Anterior cingulate cortex (tissue), 58 donors: ENCODE results near the gene SLC26A6.

Experiments
- DNase-seq, 58 donors: peaks; one replicate each; lab custom pipeline; 2025; lab: John Stamatoyannopoulos, UW

The SLC26A6 gene

DNA sequence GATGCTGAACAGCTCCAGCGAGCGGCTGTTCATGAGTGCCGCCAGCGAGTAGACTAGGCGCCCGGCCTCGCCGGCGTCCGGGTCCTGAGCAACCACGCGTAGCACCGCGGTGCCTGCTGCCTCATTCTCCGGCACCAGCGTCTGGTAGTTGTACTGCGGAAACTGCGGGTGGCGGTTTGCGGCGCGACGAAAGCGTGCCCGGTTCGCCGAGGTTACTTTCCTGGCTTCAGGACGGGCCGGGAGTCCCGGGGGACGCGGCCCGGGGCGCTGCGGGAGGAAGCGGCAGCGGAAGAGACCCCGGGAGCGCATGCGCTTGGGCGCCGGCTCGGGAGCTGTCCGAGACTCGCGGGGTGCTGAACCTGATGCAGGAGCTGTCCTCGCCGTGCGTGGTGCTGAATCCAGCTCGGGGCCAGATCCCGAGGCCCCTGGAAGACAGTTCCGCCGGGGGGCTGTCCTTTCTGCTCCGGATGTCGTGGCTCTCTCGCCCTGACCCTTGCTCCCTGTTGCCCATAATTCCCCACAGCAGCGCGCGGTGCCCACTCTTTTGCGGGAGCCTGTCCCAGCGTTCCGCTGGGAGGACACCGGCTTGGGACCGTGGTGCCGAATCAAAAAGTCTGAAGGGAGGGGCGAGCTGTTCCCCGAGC is 26.4 kb upstream of the SLC26A6 start:
- peak in 45 of 58 donors; percentile 15 to 73 (median 45) for DNase-seq

GRCh38 chr3:48660800-48661400 is 25.6 kb upstream of the SLC26A6 start:
- DNase-seq: no peak

GRCh38 chr3:48656841-48657281 is 21.6 kb upstream of the SLC26A6 start:
- DNase-seq: no peak

DNA sequence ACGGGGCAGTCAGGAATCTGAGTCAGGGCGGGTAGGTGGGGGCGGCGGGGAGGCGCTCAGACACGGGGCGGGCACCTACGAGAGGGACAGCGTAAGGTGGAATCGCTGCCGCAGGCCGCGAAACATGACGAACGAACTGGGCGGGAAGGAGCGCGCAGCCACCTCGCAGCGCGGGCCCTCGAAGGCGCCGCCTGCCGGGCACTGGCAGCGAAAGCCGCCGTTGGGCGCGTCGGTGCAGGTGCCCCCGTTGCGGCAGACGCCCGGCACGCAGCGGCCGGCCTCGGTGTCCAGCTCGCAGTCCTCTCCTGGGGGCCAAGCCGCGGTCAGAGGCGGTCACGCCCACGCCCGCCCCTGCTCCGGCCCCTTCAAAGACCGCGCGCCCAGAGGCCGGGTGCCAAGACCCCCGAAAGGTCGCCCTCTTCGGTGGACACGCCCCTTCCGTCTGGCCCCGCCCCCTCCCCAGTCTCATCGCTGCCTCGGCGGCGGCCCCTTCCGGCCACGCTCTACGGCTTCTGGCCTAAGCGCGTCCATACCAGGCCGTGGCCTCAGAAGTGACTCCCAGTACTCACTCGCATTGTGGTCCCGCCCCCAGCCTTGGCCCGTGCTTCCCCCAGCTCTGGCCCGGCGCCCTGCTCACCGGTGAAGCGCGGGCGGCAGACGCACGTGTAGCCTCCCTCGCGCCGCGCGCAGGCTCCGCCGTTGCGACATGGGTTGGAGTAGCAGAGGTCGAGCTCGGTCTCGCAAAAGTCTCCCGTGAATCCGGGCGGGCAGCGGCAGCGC is 21.0 kb upstream of the SLC26A6 start:
- peak in 37 of 58 donors; percentile 5 to 59 (median 31) for DNase-seq

DNA sequence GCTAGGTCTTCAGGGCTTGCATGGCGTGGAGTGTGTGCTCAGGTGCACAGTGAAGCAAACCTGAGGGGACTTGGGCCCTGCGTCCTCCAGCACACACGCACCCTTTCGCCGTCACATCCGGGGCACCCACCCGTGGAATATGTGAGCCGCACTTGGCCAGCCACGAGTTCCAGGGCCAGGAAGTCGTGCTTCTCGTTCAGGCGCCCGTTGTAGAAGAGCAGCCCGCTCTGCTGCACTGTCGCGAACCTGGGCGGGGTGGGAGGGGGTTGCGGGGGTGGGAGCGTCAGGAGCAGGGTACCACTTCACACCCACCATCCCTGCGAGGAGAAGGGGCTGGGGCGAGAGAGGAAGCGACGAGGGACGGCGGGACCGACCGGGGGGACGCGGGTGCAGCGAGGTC is 20.3 kb upstream of the SLC26A6 start:
- no peak for DNase-seq

DNA sequence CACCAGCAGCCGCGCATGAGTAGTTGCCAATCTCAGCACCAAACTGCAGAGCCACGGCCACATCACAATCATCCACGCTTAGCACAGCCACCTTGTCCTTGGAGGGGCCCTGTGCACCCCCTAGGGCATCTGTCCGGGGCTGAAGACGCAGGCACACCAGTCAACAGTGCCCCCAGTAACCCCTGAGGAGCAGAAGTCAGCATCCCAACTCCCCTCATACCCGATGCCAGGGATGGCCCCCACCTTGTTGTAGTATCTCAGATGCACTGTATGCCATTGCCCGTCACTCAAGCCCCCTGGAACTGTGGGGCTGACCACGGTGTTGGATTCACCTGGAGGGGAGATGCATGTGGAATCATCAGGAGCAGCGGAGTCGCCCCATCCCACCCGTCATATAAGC is 19.8 kb upstream of the SLC26A6 start:
- DNase-seq: no peak

DNA sequence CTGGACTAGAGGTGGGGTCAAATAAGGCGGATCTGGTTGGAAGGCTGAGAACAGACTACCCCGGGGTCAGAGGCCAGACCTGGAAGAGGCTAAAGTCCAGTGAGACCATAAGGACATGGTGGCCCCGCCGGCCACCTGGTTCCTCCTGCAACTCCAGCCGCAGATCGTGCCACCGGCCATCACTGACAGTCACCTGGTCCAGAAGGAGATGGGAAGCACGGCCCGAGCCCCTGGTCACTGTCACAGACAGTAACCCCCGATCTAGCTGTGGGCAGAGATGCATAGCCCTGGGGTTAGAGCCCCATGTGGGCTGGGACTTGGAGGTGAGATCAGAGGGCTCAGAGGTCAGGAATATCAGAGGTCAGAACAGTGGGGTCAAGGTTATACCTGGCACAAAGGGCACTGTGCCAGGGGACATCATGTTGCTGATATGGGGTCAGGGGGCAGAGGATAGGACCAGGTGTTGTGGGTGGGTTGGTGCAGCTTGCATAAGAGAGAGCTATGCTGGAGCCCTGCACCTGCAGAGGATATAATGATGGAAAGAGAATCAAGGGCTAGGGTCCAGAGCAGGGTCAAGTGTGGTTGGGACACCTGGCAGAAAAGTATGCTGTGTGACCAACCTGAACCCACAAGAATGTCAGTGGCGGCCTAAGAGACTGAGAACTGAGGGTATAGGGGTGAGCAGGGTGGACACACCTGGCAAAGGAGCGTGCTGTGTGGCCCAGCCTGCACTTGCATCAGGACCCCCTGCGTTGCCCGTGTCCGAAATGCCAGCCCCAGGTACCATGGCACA is 17.9 kb upstream of the SLC26A6 start:
- no peak for DNase-seq

DNA sequence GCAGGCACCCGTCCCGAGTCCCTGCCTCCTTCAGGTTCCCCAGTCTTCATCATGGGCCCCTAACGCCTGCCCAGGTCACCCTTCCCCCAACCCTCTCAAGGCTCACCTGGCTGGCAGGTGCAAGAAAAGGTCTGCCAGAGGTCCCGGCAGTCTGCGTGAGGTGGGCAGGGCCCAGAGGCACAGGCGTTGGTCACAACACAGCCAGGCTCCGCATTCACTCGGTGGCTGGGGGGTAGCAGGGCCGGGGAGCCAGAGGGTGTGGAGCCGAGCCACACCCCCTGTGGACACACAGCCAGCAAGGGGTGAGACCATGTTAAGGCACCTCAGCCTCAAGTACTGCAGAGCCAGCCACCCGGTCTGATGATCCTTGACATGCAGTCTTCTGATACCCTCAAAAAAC is 16.5 kb upstream of the SLC26A6 start:
- no peak for DNase-seq

- no peak for DNase-seq
These were observed 15.5 kb upstream of the SLC26A6 start for GRCh38 chr3:48650723-48651122.

DNA sequence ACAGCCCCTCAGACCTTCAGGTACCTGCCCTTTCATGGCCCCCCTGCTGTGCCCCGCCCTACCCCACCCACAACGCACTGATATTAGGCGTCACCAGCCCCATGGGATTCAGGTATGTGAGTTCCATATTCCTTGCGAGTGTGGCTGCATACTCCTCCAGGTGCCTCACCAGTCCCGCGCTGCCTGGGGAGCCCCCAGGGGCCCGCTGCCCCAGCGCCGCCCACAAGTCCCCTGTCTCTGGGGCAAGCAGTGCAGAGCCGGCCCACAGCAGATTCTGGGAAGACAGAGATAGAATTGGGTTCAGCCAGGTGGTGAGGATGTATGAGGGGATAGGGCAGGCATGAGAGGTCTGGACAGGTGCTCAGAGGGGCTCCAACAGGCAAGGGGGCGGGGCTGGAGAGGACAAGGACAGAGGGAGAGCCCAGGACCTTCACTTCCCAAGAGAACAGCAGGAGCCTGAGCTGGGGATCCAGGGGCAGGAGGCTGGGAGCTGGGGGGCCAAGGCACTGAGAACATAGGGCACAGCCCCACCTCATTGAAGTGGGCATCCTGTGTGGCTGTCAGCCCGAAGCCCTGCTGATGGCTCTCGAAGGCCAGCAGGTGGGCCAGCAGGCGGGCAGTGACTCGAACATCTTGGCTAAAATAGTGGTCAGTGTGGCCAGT is 13.1 kb upstream of the SLC26A6 start:
- DNase-seq: no peak

- DNase-seq: no peak
These were observed 12.5 kb upstream of the SLC26A6 start for GRCh38 chr3:48647714-48648113.

GRCh38 chr3:48644898-48645760 is 9.9 kb upstream of the SLC26A6 start:
- DNase-seq: peak in 10 of 58 donors; percentile 1 to 28 (median 16)

- no peak for DNase-seq
These were observed 7.3 kb upstream of the SLC26A6 start for GRCh38 chr3:48642605-48643004.

GRCh38 chr3:48641396-48641795 is 6.1 kb upstream of the SLC26A6 start:
- DNase-seq: no peak

GRCh38 chr3:48639944-48640606 is 4.8 kb upstream of the SLC26A6 start:
- no peak for DNase-seq

DNA sequence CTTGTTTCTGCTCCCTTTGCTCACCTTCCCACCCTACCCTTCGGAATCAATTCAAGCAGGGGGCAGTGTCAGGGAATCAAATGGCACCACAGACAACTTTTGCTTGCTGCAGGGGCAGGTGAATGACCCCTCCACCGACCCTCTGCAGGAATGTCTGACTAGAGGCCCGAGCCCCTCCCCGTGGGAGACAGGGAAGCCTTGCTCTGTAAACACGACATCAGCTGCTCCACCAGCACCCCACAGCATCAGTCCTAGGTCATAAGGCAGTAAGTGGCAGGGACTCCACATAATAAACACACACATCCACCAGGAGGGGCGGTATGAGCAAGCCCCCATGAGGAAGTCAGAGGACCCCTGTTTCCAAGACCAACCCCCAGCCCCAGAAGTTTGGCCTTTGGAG is 2.0 kb upstream of the SLC26A6 start:
- no peak for DNase-seq

- DNase-seq: no peak
These were observed 941 bp upstream of the SLC26A6 start for GRCh38 chr3:48636149-48636655.

DNA sequence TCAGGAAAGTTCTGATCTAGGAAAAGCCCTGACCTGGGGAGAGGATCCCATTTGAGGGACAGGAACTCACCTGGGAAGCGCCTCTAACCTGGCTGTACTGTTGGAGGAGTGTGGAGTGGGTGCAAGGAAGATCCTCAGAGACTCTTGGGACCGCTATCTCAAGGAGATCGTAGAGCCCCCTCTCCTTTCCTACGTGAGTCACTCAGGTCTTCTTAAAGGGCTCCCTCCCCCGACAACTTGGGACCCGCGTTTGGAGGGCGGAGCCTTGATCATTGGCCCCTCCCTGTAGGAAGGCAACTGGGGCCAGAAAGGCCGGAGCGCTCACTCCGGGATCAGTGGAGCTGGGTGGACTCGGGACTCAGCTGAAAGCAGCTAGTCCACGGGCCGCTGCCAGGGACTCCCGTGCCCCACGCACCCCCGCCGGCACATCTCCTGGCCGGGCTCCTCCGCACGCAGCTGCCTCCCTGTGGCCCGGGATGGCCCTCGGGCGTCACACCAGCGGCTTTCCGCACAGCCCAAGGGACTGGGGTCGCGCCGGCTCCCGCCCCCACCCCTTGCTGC is 520 bp downstream of the SLC26A6 start:
- peak in 18 of 58 donors; percentile 17 to 67 (median 38) for DNase-seq
